Medulla oblongata (tissue), 1 donor: Measurements from ENCODE around the gene NPHP4.

Experiments
- DNase-seq: peaks from one replicate; pipeline ENCODE4 v3.0.0-alpha.2; 2015; ENCODE audit errors: extremely low spot score

NPHP4 gene

DNA sequence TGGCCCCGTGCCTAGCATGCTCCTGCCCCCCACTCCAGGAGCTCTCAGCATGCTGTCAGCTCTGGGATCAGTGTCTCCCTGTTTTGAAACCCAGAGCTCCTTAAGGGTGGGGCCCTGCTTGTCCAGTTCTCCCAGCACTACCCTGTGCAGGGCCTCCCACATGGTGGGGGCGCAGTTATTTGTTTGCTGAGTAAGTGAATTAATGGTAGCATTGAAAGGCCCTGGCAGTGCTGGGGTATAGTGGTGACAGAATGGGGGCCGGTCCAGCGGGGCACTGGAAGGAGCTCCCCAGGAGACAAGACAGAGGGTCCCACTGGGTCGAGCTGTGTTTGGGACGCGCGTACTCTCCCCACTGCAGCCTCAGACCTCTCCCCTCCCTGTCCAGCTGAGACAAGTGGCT is 99.9 kb downstream of the NPHP4 start:
- no peak for DNase-seq

- DNase-seq, result no peak
Observed at GRCh38 chr1:5891736-5892135, 100.5 kb downstream of the NPHP4 start.

DNA sequence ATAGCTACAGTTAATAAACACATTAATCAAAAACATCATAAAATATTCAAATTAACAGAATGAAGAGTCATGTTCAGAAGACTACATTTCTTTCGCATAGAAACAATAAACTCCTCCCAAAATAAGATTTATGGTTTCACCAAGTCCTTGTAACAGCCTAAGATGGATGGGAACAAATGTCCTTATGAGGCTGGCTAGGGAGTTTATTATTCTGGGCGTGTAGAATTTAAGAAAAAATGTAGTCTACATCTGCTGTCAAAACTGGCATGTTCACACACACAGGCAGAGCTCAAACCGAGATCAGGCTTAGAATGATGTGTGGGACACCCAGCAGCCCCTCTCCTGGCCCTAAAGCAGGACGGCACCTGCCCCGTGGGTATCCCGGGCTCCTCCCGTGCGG is 101.1 kb downstream of the NPHP4 start:
- DNase-seq, result no peak

DNA sequence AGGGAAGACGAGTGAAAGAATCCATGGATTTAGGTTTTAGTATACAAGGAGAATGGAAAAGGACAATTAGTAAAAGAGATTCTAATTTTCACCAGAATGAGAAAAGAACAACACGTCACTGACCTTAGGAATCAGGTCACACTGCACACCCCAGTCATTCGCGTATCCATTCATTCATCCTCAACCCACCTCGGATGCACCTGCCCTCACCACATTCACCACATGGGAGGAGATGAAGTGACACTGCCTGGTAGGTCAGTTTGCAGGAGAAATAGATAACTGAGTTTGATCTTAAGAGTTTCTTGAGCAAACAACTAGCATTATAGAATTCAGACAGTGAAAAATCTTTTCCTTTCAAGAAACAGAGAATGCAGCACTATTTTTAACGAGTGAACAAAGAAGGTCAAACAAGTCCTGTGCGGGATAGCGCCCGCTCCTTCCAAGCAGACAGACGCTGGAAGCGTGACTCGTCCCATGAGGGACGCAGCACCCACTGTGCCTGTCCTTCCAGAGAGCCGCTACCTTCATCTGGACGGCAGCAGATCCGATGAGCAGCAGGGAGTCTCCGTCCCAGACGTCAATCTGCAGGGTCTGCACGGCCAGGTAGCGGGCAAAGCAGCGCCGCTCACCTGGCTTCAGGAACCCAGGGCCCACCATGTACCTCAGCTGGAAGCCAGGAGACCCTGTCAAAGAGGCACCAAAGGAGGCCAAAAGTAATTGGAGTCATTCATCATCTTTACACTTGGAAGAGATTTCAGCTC is 101.7 kb downstream of the NPHP4 start:
- DNase-seq, result no peak

DNA sequence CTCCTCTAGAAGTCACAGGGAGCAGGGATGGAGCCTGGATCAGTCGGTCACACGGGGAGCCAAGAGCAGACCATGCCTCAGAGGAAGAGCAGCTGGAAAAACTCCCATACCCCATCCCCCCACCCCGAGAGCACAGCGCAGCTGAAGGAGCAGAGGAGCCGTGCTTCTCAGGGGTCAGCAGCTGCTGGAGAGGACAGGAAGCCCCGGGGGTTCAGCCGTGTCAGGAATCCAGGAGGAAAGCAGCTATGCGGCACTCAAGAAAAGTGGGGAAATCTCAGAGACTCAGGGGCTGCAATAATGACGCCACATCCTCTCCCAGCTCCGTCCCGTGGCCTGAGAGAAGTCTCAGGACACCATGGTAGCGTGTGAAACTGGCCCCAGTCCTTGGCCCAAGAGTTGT is 102.3 kb downstream of the NPHP4 start:
- DNase-seq, result no peak

- no peak for DNase-seq
Observed at GRCh38 chr1:5889462-5889861, 102.8 kb downstream of the NPHP4 start.

DNA sequence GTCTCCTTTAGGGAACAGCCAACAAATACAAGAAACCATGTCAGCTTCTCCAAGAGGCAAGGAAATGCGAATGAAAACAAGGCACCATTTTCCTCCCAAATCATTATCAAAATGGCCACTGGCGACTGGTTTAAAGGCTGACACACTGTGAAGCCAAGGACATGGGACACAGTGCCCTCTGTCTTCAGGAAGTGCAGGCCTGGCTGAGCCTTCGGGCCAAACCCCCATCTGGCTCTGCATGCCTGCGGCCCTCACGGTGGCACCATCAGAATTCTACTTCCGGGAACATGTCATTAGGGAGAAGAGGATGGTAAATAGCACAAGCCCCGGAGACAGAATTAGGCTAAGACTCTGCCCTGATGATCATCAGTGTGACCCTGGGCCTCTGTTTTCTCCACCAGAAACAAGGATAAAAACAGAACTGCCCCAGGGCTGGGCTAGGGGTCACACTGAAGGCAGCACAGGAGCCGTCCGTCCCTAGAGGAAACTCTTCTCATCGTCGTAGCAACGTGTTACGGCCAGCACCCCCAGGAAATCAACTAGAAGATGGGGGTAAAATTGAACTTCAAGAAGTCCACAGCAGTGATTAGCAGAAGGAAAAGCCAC is 103.5 kb downstream of the NPHP4 start:
- peak; percentile 27 for DNase-seq

GRCh38 chr1:5887971-5888361 is 104.3 kb downstream of the NPHP4 start:
- no peak for DNase-seq

GRCh38 chr1:5887349-5887970 is 104.8 kb downstream of the NPHP4 start:
- DNase-seq, result no peak

DNA sequence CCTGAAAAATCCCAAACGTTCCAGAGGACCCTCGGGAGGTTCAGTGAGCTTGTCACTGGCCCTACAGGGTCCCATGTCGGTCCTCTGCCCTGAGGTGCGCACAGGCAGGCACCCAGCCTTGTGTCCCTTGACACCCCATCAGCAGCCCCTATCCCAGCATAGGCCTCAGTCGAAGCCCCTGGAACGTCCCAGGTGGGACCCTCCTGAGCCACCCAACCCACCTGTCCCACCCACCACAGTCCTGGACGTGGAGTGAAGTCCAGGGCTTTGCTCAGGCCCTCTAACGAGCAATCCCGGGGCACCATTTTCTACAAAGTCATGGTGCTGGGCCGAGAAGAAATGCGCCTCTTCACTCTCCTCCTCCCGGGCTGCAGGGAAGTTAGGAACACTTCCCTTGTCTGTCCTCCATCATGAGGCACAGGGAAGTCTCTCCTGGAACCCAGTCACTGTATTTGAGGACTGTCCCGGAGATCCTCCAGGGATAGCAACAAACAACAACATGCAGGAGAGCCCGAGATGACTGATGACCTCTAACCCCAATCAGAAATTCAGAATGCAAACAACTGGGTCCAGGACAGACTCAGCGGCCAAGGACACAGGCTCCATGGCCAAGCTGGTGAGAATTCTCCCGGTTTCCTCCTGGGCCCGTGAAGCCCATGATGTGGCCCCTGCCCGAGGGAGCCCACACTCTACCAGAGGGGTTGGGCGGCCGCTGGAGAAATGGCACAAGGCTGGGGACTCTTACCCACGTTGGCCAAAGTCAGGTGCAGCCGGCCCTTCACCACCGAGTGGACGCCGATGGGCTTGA is 105.5 kb downstream of the NPHP4 start:
- DNase-seq, result no peak

- no peak for DNase-seq
Observed at GRCh38 chr1:5886140-5886483, 106.1 kb downstream of the NPHP4 start.

GRCh38 chr1:5885471-5886139 is 106.6 kb downstream of the NPHP4 start:
- DNase-seq, result no peak

DNA sequence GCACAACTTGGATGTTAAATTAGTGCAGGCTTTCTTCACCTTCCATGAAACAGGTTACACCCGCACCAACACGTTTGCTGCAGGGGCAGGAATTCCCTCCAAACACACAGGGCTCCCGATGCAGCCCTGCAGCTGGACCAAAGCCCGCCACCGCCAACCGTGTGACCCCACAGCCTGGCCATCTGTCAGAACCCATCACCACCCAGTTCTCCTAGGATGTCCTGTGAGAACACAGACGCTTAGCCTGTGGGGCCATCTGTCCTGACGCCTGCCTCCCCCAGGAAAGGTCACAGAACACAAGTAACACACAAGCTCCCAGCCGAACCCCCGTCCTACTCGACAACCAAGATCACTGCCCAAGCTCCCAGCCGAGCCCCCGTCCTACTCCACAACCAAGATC is 108.1 kb downstream of the NPHP4 start:
- no peak for DNase-seq

DNA sequence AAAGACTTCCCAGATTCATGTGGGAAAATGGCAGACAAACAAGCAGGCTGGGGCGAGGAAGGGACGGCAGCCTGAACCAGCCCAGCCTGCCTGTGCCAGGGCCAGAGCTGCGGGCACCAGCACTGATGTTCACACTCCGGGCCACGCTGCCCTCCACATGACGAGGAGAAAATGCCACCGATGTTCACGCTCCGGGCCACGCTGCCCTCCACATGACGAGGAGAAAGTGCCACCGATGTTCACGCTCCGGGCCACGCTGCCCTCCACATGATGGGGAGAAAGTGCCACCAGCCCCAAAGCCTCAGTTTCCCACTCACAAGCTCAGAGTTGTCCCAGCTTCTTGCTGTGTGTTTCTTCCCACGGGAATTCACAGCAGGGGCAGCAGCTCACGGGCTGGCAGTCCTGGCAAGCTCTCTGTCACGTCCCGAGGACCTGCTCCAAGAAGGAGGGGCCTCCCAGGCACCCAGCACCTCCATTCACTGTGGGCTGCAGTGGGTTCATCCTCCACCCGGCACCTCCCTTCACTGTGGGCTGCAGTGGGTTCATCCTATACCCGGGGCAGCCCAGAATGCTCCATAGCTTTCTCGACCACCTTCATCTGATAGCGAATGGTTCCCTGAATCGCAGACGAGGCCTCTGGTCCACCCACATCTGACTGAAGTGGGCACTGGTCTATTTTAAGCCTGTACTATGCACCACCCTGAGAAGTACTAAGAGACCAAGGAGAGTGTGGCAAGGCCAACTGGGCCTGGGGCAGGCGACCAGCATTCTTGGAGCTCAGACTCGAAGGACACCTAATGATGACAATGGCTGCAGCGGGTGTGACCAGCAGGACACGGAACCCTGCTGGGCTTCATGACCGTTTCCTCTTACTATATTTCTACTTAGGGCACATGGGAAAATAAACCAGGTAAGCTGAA is 108.8 kb downstream of the NPHP4 start:
- no peak for DNase-seq

GRCh38 chr1:5882367-5883128 is 109.7 kb downstream of the NPHP4 start:
- DNase-seq, result no peak

- no peak for DNase-seq
Observed at GRCh38 chr1:5881526-5882222, 110.6 kb downstream of the NPHP4 start.

DNA sequence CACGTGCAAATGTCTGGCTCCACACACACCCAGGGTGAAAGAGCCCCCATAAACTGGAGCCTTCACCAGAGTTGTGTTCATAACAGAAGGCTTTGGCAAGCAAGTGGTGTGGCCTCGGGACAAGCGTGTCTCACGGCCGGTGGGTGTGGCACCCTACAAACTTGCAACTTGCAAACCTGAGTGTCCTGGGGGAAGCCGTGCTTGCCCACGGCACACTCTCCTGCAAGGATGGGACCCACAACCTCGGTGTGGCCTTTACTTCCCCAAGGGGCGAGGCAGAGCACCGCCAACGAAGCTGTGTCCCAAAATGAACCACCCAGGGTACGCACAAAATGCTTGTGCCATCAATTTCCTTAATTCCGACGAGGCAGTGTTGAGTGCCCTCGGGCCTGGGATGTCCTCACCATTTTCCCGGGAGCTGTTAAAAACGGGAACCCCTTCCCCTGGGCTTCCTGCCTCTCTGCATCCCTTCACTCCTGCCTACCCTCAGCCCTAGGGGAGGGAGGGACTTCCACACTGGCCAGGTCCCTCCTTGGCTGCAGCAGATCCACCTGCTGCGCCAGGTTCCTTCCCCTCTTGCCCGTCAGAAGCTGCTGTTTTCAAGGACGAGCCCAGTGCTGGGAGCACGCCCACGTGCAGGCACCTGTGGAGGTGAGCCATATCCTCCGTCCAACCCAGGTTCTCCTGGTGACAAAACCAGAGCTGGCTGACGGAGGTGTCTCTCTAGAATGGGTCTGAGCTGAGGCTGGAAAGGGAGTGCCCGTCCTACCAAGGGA is 111.4 kb downstream of the NPHP4 start:
- no peak for DNase-seq

- DNase-seq, result no peak
Observed at GRCh38 chr1:5879421-5879820, 112.8 kb downstream of the NPHP4 start.

GRCh38 chr1:5878971-5879370 is 113.3 kb downstream of the NPHP4 start:
- DNase-seq, result no peak
